ENCODE data around the gene STAT4.
A peak's percentile ranks its signal among the peaks of the same experiment; 100 is the strongest.

The STAT4 gene

GRCh38 chr2:191180276-191180675 is 29.5 kb upstream of the STAT4 start:
- DNase-seq (ENCODE audit: low spot score in 2 of 2) (no peak), ATAC-seq (no peak)
- Mint-ChIP-seq H3K4me3 (no peak overlapping the region), H3K27ac (no peak overlapping the region), H3K4me1 (peaks cover 5% of the 10 kb centered on the region), H3K36me3 (no peaks in the 10 kb centered on the region), H3K9me3 (no peaks in the 10 kb centered on the region)

DNA sequence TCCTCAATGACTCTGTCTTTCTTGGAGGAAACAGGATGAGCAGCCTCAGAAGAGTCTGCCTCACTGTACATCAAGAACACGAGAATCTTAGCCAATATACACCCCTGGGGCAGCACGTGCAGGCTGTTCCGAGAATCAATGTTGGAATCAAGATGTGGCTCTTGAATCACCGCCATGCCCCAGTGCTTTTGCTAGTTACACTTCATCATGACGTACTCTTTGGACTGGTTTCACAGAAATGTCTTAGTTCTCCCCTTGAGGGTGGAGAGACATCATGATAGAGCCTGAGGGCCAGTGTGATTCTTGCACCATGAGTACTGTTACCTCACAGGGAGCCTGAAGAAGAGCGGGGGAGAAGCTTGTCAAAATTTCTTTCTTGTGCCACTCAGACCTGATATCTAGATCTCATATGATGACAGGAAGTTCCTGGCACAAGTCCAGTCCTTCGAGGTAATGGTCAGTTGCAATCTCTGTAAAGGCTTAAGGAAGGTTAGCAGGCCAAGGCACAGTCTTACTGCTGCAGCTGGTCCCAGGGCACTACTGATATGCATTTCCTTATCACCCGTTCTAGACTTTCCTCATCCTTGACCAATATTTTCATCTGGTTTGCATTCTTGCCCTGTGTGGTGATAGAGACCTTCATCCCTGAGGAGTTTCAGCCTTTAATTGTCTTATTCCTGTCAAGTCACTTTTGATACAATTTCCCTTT is 28.2 kb upstream of the STAT4 start:
- ATAC-seq (no peak), DNase-seq (ENCODE audit: low spot score in 2 of 2) (no peak)
- H3K4me1 Mint-ChIP-seq = peaks cover 5% of the 10 kb centered on the region
- H3K4me3 Mint-ChIP-seq = no peak overlapping the region
- H3K9me3 Mint-ChIP-seq = no peaks in the 10 kb centered on the region
- H3K36me3 Mint-ChIP-seq = no peaks in the 10 kb centered on the region
- H3K27ac Mint-ChIP-seq = no peak overlapping the region

DNA sequence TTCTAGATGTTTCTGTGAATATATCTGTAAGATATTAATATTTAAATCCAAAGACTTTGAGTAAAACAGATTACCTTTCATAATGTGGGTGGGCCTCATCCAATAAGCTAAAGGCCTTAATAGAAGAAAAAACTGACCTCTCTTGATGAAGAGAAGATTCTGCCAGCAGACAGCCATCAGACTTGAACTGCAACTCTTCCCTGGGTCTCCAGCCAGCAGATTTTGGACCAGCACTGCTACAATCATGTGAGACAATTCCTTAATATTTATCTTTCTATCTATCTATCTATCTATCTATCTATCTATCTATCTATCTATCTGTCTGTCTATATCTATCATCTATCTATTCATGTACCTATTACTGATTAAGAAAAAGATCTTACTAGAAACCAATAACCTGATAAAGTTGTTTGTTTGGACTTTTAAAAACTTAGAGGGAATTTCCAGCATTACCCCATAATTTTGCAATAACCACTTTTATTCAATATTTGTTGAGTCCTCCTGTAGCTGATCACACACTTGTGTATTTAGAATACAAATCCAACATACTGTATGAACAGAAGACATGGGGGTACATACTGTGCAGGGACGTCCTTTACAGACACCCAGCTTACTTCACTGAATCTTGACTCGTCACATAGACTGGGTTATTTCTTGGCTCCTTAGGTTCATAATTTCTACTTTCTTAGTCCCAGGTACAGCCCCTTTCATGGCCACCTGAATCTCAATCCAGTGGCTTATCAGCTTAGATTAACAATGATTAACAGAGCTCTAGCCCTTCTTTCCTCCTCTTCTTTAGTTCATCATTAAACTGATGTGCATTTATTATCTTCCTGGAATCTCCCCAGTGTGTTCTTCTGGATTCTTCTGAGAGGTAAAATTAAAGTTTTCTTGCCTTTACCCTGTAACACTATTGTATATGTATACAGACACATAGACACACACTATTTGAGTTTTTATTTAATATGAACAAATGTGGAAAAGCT is 27.2 kb upstream of the STAT4 start:
- no peaks in the 10 kb centered on the region for H3K36me3 Mint-ChIP-seq
- no peak overlapping the region for H3K27ac Mint-ChIP-seq
- H3K4me1 Mint-ChIP-seq = peaks cover 5% of the 10 kb centered on the region
- ATAC-seq (no peak), DNase-seq (ENCODE audit: low spot score in 2 of 2) (no peak)
- no peak overlapping the region for H3K4me3 Mint-ChIP-seq
- no peaks in the 10 kb centered on the region for H3K9me3 Mint-ChIP-seq

DNA sequence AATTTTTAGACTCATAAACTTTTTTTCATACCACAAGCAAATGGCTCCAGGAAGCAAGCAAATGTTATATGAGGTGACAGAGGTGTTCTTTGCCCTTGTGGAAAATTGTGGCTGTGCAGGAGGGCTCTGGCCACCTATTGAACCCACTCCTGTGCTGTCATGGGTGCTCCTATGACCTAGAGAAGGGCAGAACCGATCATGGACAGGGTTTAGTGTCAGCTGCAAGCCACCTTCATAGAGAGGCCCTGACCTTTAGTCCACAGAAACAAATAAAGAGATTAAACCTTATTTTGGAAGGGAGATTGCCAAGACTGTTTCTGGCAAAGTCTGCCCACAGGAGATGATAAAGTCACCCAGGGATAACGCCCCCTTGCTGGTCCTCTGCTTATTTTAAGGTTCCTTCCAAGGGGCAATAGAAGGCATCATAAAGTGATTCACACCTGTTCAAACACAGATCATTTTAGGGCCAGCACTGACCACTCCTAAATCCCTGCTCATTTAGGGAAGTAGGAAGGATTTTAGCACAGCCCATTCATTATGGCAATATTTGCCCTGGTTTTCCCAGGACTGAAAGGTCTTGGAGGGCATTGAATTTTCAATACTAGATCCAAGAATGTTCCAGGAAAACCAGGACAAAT is 26.1 kb upstream of the STAT4 start:
- ATAC-seq = no peak

DNA sequence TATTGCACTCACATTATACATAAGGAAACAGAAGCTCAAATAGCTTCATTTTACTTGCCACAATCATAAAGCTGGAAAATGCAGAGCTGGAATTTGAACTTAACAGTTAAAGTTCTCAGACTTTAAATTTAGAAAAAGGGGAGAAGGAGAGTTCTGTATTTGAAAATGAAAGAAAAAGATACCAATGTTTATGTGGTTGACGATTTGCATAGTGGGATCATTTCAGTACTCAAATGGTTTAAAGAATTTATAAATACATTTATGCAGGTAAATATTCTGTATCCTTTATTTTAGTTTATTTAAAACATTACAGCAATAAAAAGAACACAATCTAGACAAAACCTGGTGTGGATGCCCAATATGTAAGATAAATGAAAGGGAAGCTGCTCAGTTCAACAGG is 25.5 kb upstream of the STAT4 start:
- ATAC-seq = no peak
- Mint-ChIP-seq H3K36me3 (no peaks in the 10 kb centered on the region), H3K4me3 (no peak overlapping the region), H3K4me1 (peaks cover 14% of the 10 kb centered on the region), H3K27ac (no peak overlapping the region), H3K9me3 (no peaks in the 10 kb centered on the region)
- DNase-seq (ENCODE audit: low spot score in 2 of 2) = no peak

More for the DNA sequence above, 26.1 kb upstream of the STAT4 start:
- no peaks in the 10 kb centered on the region for H3K36me3 Mint-ChIP-seq
- H3K4me1 Mint-ChIP-seq = peaks cover 7% of the 10 kb centered on the region
- H3K4me3 Mint-ChIP-seq = no peak overlapping the region
- no peak for DNase-seq (ENCODE audit: low spot score in 2 of 2)
- H3K9me3 Mint-ChIP-seq = no peaks in the 10 kb centered on the region
- no peak overlapping the region for H3K27ac Mint-ChIP-seq

- Mint-ChIP-seq H3K27ac (no peak overlapping the region), H3K4me3 (no peak overlapping the region), H3K36me3 (no peaks in the 10 kb centered on the region), H3K9me3 (no peaks in the 10 kb centered on the region), H3K4me1 (peaks cover 26% of the 10 kb centered on the region)
- ATAC-seq = no peak
- DNase-seq (ENCODE audit: low spot score in 2 of 2) = no peak
These were observed 23.6 kb upstream of the STAT4 start for GRCh38 chr2:191174442-191174841.

DNA sequence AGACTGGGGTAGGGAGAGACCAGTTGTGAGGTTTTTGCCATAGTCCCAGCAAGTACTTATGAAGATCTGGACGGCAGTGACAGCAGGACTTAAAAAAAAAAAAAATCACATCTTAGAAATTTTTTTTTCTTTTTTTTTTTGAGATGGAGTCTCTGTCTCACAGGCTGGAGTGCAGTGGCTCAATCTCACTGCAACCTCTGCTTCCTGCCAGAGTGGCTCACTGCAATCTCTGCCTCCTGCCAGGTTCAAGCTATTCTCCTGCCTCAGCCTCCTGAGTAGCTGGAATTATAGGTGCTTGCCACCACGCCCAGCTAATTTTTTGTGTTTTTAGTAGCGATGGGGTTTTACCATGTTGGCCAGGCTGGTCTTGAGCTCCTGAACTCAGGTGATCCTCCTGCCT is 22.4 kb upstream of the STAT4 start:
- DNase-seq (ENCODE audit: low spot score in 2 of 2) = no peak
- Mint-ChIP-seq H3K4me1 (peaks cover 28% of the 10 kb centered on the region), H3K9me3 (no peaks in the 10 kb centered on the region), H3K4me3 (no peak overlapping the region), H3K36me3 (no peaks in the 10 kb centered on the region), H3K27ac (no peak overlapping the region)
- no peak for ATAC-seq

DNA sequence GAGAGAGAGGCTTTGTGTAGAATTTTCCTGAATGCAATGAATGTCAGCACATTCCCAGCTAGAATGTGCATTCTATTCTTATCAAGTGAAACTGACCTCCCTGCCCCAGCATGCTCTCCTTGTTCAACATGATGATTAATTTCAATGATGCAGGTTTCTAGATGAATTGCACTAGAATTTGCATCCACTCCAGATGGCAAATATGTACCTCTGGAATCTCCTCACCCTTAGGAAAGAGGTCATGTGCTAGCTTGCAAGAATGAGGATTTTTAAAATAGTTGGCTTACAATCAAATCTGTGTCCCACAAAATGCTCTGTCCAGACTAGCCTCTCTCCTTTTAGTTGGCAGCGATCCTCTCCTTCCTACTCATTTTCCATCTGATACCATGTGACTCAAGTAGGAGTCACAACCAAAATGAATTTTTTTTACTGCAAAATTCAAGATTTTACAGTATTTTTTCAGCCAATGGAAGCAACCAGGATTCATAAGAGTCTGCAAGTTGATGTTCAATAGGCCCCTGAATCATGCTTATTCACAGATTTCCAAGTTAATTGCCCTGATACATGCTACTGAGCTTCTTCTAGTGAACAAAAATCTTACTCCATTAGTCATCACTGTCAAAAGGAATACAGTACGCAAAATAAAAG is 21.0 kb upstream of the STAT4 start:
- H3K36me3 Mint-ChIP-seq = no peaks in the 10 kb centered on the region
- no peak overlapping the region for H3K4me3 Mint-ChIP-seq
- H3K4me1 Mint-ChIP-seq = peaks cover 28% of the 10 kb centered on the region
- H3K9me3 Mint-ChIP-seq = no peaks in the 10 kb centered on the region
- ATAC-seq (peak; percentile 62), DNase-seq (ENCODE audit: low spot score in 2 of 2) (no peak)
- no peak overlapping the region for H3K27ac Mint-ChIP-seq

DNA sequence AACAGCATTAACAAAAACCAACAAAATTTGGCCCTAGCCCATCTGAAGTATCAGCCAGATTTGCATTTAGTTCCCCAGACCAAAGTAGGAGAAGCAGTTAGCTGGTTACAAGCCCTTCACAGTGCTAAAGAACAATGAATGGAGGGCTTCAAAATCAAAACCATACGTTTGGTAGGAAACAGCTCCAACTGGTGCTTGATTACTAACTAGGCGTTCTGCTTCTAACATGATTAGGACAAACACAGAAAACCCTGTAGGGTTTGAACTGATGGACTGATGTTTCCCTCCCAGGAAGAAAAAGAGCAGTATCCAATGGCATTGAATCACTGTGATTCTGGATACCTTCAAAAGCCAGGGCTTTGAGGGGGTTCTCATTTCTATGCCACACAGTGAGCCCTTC is 20.5 kb upstream of the STAT4 start:
- Mint-ChIP-seq H3K9me3 (no peaks in the 10 kb centered on the region), H3K27ac (no peak overlapping the region), H3K4me3 (no peak overlapping the region), H3K36me3 (no peaks in the 10 kb centered on the region), H3K4me1 (peaks cover 28% of the 10 kb centered on the region)
- no peak for ATAC-seq
- DNase-seq (ENCODE audit: low spot score in 2 of 2) = peak in 1 of 2 donors; percentile 46

GRCh38 chr2:191170773-191171172 is 20.0 kb upstream of the STAT4 start:
- Mint-ChIP-seq H3K36me3 (no peaks in the 10 kb centered on the region), H3K4me3 (no peak overlapping the region), H3K27ac (no peak overlapping the region), H3K9me3 (no peaks in the 10 kb centered on the region), H3K4me1 (peaks cover 28% of the 10 kb centered on the region)
- DNase-seq (ENCODE audit: low spot score in 2 of 2) (no peak), ATAC-seq (no peak)

- no peak overlapping the region for H3K4me3 Mint-ChIP-seq
- H3K27ac Mint-ChIP-seq = no peak overlapping the region
- DNase-seq (ENCODE audit: low spot score in 2 of 2) (no peak), ATAC-seq (no peak)
- no peaks in the 10 kb centered on the region for H3K36me3 Mint-ChIP-seq
- peaks cover 25% of the 10 kb centered on the region for H3K4me1 Mint-ChIP-seq
- H3K9me3 Mint-ChIP-seq = no peaks in the 10 kb centered on the region
These were observed 19.5 kb upstream of the STAT4 start for GRCh38 chr2:191170301-191170636.

DNA sequence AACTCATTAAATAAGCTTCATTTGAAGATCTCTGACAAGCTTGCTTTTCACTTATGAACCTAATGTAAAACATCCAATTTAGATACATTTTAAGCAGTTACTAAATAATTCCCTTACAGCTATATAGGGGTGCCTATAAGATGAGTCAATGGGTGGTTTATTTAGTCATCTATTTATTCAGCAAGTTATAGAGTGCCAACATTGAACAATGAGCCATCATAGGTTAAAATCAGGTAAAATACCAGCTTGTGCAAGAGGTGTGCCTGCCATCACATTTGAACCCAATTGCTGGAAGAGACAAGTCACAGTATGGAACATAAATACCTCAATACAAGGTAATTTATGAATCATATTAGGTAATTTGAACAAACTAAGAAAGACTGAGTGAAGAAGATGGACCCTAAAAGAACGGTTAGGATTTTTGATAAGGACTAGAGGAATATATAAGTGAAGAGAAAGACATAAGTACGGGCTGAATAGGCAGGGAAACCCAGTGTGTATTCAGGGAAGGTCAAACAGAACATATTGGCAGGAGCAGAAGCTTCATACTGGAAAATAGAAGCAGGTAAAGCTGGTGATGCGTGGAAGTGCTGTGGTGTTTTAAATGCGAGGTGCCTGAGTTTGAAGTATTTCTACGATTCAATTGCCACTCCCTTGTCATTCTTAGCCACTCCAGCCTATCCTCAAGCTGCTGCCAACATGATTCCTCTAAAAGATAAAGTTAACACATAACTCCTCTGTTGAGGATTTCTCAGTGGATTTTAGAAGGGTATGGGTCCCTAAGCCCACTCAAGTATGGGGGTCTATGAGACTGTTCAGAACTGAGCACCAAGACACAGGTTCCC is 18.9 kb upstream of the STAT4 start:
- no peak overlapping the region for H3K4me3 Mint-ChIP-seq

GRCh38 chr2:191167766-191168165 is 17.0 kb upstream of the STAT4 start:
- Mint-ChIP-seq H3K4me1 (peaks cover 29% of the 10 kb centered on the region), H3K9me3 (no peaks in the 10 kb centered on the region), H3K36me3 (no peaks in the 10 kb centered on the region), H3K4me3 (no peak overlapping the region), H3K27ac (peak overlapping the region; percentile 33)
- no peak for ATAC-seq
- DNase-seq (ENCODE audit: low spot score in 2 of 2) = no peak

More for the DNA sequence above, 18.9 kb upstream of the STAT4 start:
- ATAC-seq (peak; percentile 45), DNase-seq (ENCODE audit: low spot score in 2 of 2) (peak in 1 of 2 donors; percentile 43)
- Mint-ChIP-seq H3K4me1 (peaks cover 29% of the 10 kb centered on the region), H3K9me3 (no peaks in the 10 kb centered on the region), H3K27ac (no peak overlapping the region), H3K36me3 (no peaks in the 10 kb centered on the region)

GRCh38 chr2:191166756-191167445 is 16.1 kb upstream of the STAT4 start:
- Mint-ChIP-seq H3K36me3 (no peaks in the 10 kb centered on the region), H3K4me3 (no peak overlapping the region), H3K4me1 (peaks cover 26% of the 10 kb centered on the region), H3K9me3 (no peaks in the 10 kb centered on the region), H3K27ac (peak overlapping the region; percentile 33)
- DNase-seq (ENCODE audit: low spot score in 2 of 2) = no peak
- no peak for ATAC-seq

Measured in stimulated activated effector memory CD8-positive, alpha-beta T cell treated with anti-CD3 and anti-CD28 coated beads, Interleukin-12 subunit alpha, Interleukin-12 subunit beta, amount 100 ng/mL, for 72 hours (primary cell).